Hepatocyte (in vitro differentiated cells): ENCODE results near the gene ZNF488. TPM values are rescaled to one million over a fixed set of nuclear protein-coding genes. Genes with fewer than 3 reads are reported as not detected.

Experiments used
- DNase-seq: peaks from one replicate; pipeline ENCODE4 v3.0.0-alpha.2; 2016; ENCODE audit warnings: low spot score
- H2AFZ ChIP-seq: fragments of 200-600 bp; sonication (generic); 2 replicates; pipeline ENCODE4 v1.6.0; 2016; ENCODE audit warnings: antibody characterized with exemption, mild to moderate bottlenecking
- H3K27ac ChIP-seq: fragments of 200-600 bp; sonication (generic); 2 replicates; pipeline ENCODE4 v1.5.1; 2016; ENCODE audit warnings: mild to moderate bottlenecking
- H3K27me3 ChIP-seq: fragments of 200-600 bp; sonication (generic); 2 replicates; pipeline ENCODE4 v1.6.1; 2016
- H3K36me3 ChIP-seq: fragments of 200-600 bp; sonication (generic); replicated peaks from 2 replicates; pipeline ENCODE4 v1.5.1; 2016; ENCODE audit warnings: low read depth; ENCODE audit not compliant: insufficient read depth
- H3K4me1 ChIP-seq: fragments of 200-600 bp; sonication (generic); 2 replicates; pipeline ENCODE4 v1.5.1; 2016; ENCODE audit warnings: mild to moderate bottlenecking, moderate library complexity; ENCODE audit not compliant: insufficient read depth
- H3K4me2 ChIP-seq: fragments of 200-600 bp; sonication (generic); 2 replicates; pipeline ENCODE4 v1.6.0; 2016
- H3K4me3 ChIP-seq: fragments of 200-600 bp; sonication (generic); 2 replicates; pipeline ENCODE4 v1.5.1; 2016; ENCODE audit warnings: mild to moderate bottlenecking
- H3K79me2 ChIP-seq: fragments of 200-600 bp; sonication (generic); 2 replicates; pipeline ENCODE4 v1.6.0; 2017; ENCODE audit warnings: mild to moderate bottlenecking
- H3K9me2 ChIP-seq: fragments of 200-600 bp; sonication (generic); replicated peaks from 2 replicates; pipeline ENCODE4 v1.6.0; 2017; ENCODE audit warnings: mild to moderate bottlenecking; ENCODE audit not compliant: insufficient read depth
- H3K9me3 ChIP-seq: fragments of 200-600 bp; sonication (generic); 2 replicates; pipeline ENCODE4 v1.5.1; 2016; ENCODE audit warnings: low read depth, mild to moderate bottlenecking
- H4K20me1 ChIP-seq: fragments of 200-600 bp; sonication (generic); 2 replicates; pipeline ENCODE4 v1.6.0; 2016; ENCODE audit warnings: mild to moderate bottlenecking; ENCODE audit not compliant: insufficient read depth, poor library complexity, severe bottlenecking
- CTCF ChIP-seq: fragments of 200-600 bp; sonication (generic); IDR thresholded peaks from 2 replicates; pipeline ENCODE4 v1.5.1; 2016; ENCODE audit warnings: antibody characterized with exemption, mild to moderate bottlenecking; ENCODE audit not compliant: poor library complexity
- EZH2 ChIP-seq: fragments of 200-600 bp; sonication (generic); IDR thresholded peaks from 2 replicates; pipeline ENCODE4 v1.6.1; 2016; ENCODE audit warnings: antibody characterized with exemption, mild to moderate bottlenecking, borderline replicate concordance
- EZH2phosphoT487 ChIP-seq: fragments of 200-600 bp; sonication (generic); IDR thresholded peaks from one replicate; pipeline ENCODE4 v1.6.1; 2018; ENCODE audit warnings: antibody characterized with exemption, mild to moderate bottlenecking, low read depth, moderate library complexity; ENCODE audit not compliant: unreplicated experiment, severe bottlenecking
- WGBS: methylation state at CpG from one replicate; pipeline ENCODE4 v1.1.6; 2016; ENCODE audit warnings: low lambda C conversion rate; ENCODE audit errors: missing lambda C conversion rate; 5-methylcytosine and 5-hydroxymethylcytosine counted together
- polyA plus RNA-seq: library from polyadenylated mRNA; unstranded; fragments of >200 nt; fragmentation: Nextera tagmentation; extraction: Ambion mirVana; gene quantifications from 2 replicates; pipeline ENCODE4 v1.2.1, GENCODE V29; 2016
- total RNA-seq: library from RNA; depleted of rRNA; stranded (reverse); fragments of >200 nt; gene quantifications from 2 replicates; pipeline ENCODE4 v1.2.3, GENCODE V29; 2014

ZNF488 gene
- total and polyA plus RNA-seq, 2 experiments from 2014 or later, result 1.2 to 2.5 TPM

- Histone ChIP-seq H3K27ac (no peak overlapping the region), H3K36me3 (no peaks in the 10 kb centered on the region), H4K20me1 (no peaks in the 10 kb centered on the region), H3K9me3 (no peaks in the 10 kb centered on the region), H3K4me3 (no peak overlapping the region), H3K9me2 (no peaks in the 10 kb centered on the region), H3K4me1 (peaks cover 29% of the 10 kb centered on the region), H2AFZ (peak overlapping the region; percentile 20), H3K27me3 (no peaks in the 10 kb centered on the region), H3K4me2 (no peak overlapping the region), H3K79me2 (no peaks in the 10 kb centered on the region)
- TF ChIP-seq EZH2phosphoT487, result no peak
- no peak for TF ChIP-seq CTCF
- DNase-seq, result no peak
- WGBS, result 73% methylated on average over 6 of the region's 6 CpGs
Measured at GRCh38 chr10:47403446-47404318, 19.6 kb upstream of the ZNF488 start.

- TF ChIP-seq CTCF, result no peak
- TF ChIP-seq EZH2, result no peak
- TF ChIP-seq EZH2phosphoT487, result no peak
- H3K4me2 ChIP-seq, result peak overlapping the region; percentile 16
- DNase-seq, result peak; percentile 77
- no peaks in the 10 kb centered on the region for H4K20me1 ChIP-seq
- H3K27ac ChIP-seq, result peak overlapping the region; percentile 73
- no peaks in the 10 kb centered on the region for H3K36me3 ChIP-seq
- no peaks in the 10 kb centered on the region for H3K27me3 ChIP-seq
- H3K4me3 ChIP-seq, result no peak overlapping the region
- H3K9me2 ChIP-seq, result no peaks in the 10 kb centered on the region
- H3K79me2 ChIP-seq, result no peaks in the 10 kb centered on the region
- 43% methylated on average over 4 of the region's 4 CpGs for WGBS
- H3K9me3 ChIP-seq, result no peaks in the 10 kb centered on the region
- no peak overlapping the region for H2AFZ ChIP-seq
- H3K4me1 ChIP-seq, result peaks cover 29% of the 10 kb centered on the region
Measured at GRCh38 chr10:47402641-47403301, 18.7 kb upstream of the ZNF488 start.

GRCh38 chr10:47401874-47402640 lies 18.0 kb upstream of the ZNF488 start:
- Histone ChIP-seq H3K27ac (peak overlapping the region; percentile 73), H3K9me2 (no peaks in the 10 kb centered on the region), H3K27me3 (no peaks in the 10 kb centered on the region), H3K4me2 (no peak overlapping the region), H3K4me3 (no peak overlapping the region), H3K9me3 (no peaks in the 10 kb centered on the region), H3K79me2 (no peaks in the 10 kb centered on the region), H4K20me1 (no peaks in the 10 kb centered on the region), H3K4me1 (peaks cover 23% of the 10 kb centered on the region), H3K36me3 (no peaks in the 10 kb centered on the region), H2AFZ (no peak overlapping the region)
- WGBS, result 91% methylated on average over 10 of the region's 10 CpGs
- no peak for TF ChIP-seq CTCF
- no peak for TF ChIP-seq EZH2
- no peak for TF ChIP-seq EZH2phosphoT487
- no peak for DNase-seq
